ENCODE measurements around the gene GSTA2. TPM values are rescaled to one million over a fixed set of nuclear protein-coding genes. Genes with fewer than 3 reads are reported as not detected.

GSTA2 gene
- total and polyA plus RNA-seq, 2 of the 13 experiments (the other 11 are each of a cell fraction or from before 2014, with no cell fraction given) = 0.75 to 13.7 TPM

GRCh38 chr6:52801188-52801841, 38.0 kb upstream of the GSTA2 start (continued):
- no peak for TF ChIP-seq ZNF318 (CRISPR knock-in tag; IDR thresholded peaks at IDR 0.05)
- TF ChIP-seq MED8 (CRISPR knock-in tag; IDR thresholded peaks at IDR 0.05; ENCODE audit: insufficient replicate concordance) = no peak
- no peak for TF ChIP-seq POLR2G (IDR thresholded peaks at IDR 0.05; ENCODE audit: low read depth, low read length)
- no peak for TF ChIP-seq RELA (CRISPR knock-in tag; IDR thresholded peaks at IDR 0.05)
- TF ChIP-seq ZNF33A (CRISPR knock-in tag; IDR thresholded peaks at IDR 0.05; ENCODE audit: borderline replicate concordance) = no peak
- TF ChIP-seq ZNF124 (CRISPR knock-in tag; IDR thresholded peaks at IDR 0.05) = no peak
- no peak for TF ChIP-seq NR3C1 (CRISPR knock-in tag; IDR thresholded peaks at IDR 0.05)
- TF ChIP-seq EP300 (IDR thresholded peaks at IDR 0.05; ENCODE audit: low read depth in 2 of 2, low read length in 2 of 2) = peak in 1 of 2 experiments; percentile 83; a peak in 2 of 4 replicates
- no peak for TF ChIP-seq EP300 (CRISPR knock-in tag; IDR thresholded peaks at IDR 0.05; ENCODE audit: borderline replicate concordance)
- no peak for TF ChIP-seq ZBTB44 (CRISPR knock-in tag; IDR thresholded peaks at IDR 0.05)
- no peak for TF ChIP-seq MXD4 (CRISPR knock-in tag; IDR thresholded peaks at IDR 0.05)
- TF ChIP-seq RAD21 (CRISPR knock-in tag; IDR thresholded peaks at IDR 0.05) = no peak
- no peak for TF ChIP-seq CREB3 (CRISPR knock-in tag; IDR thresholded peaks at IDR 0.05)
- no peak for TF ChIP-seq PAF1 (CRISPR knock-in tag; IDR thresholded peaks at IDR 0.05)
